K562 (cell line): ENCODE data around the gene SDS. TPM values are rescaled to one million over a fixed set of nuclear protein-coding genes. Genes with fewer than 3 reads are reported as not detected.

ENCODE experiments used
- ATAC-seq: fragments of 200-7000 bp; cut with Tn5 transposase; 3 replicates; pipeline ENCODE4 v1.9.1; 2020; ENCODE audit warnings: moderate library complexity
- BruUV-seq: library from RNA; stranded (reverse); fragments of 400-500 nt; replicated peaks from 2 replicates; lab custom pipeline; 2021; lab: Mats Ljungman, UMichigan
- CTCF ChIA-PET: fragments of 300-600 bp; formaldehyde crosslinking; extraction: SDS; loops from one replicate; lab custom pipeline; 2021; ENCODE audit warnings: low intra/inter-chr PET ratio; lab: Yijun Ruan, JAX
- POLR2A ChIA-PET: fragments of 300-600, 350-650 bp; sonication (Branson Sonifier 250); formaldehyde crosslinking; extraction: SDS; loops from one replicate; lab custom pipeline; 2021; ENCODE audit warnings: antibody characterized with exemption, inconsistent platforms; lab: Yijun Ruan, JAX
- DNase-seq, 4 experiments: peaks; one replicate each; pipeline versions ENCODE4 v3.0.0 to v3.0.0-alpha.2; 2011 to 2018; ENCODE audit warnings: low spot score in 3 of 4, mixed read lengths in 3 of 4; ENCODE audit errors: extremely low read depth in 1 of 4
- FAIRE-seq: peaks from 2 replicates; lab custom pipeline; 2011; peaks lifted over from hg19 to GRCh38; lab: Jason Lieb, UNC
- H2AFZ ChIP-seq: 2 replicates; pipeline ENCODE4 v1.6.0; 2011; ENCODE audit warnings: low read depth, low read length, control low read depth, inconsistent platforms
- H3K27ac ChIP-seq: fragments of 200-600 bp; 3 replicates; pipeline ENCODE4 v1.8.0; 2011; ENCODE audit warnings: low read depth, mild to moderate bottlenecking, control low read depth, inconsistent platforms, low read length, moderate library complexity, mixed read lengths; ENCODE audit errors: extremely low read depth
- H3K27me3 ChIP-seq, 2 experiments: fragments of 300-600 bp in 1 of 2; 2 replicates in 1 of 2; 3 replicates in 1 of 2; pipeline versions ENCODE4 v1.6.0 to v1.8.0; 2011; ENCODE audit warnings: inconsistent platforms in 2 of 2, low read length in 2 of 2, mild to moderate bottlenecking in 1 of 2, mixed read lengths in 1 of 2, moderate library complexity in 1 of 2; ENCODE audit not compliant: control insufficient read depth in 2 of 2, insufficient read depth in 2 of 2
- H3K36me3 ChIP-seq: fragments of 300-600 bp; 3 replicates; pipeline ENCODE4 v1.8.0; 2011; ENCODE audit warnings: mild to moderate bottlenecking, low read length, inconsistent platforms; ENCODE audit not compliant: control insufficient read depth, insufficient read depth
- H3K4me1 ChIP-seq, 2 experiments: fragments of 200-600 bp in 1 of 2; replicated peaks in 1 of 2; 2 replicates in 1 of 2; 3 replicates in 1 of 2; pipeline versions ENCODE4 v1.5.1 to v1.8.0; 2011; ENCODE audit warnings: inconsistent platforms in 2 of 2, low read length in 2 of 2, mild to moderate bottlenecking in 1 of 2, mixed read lengths in 1 of 2, moderate library complexity in 1 of 2; ENCODE audit not compliant: control insufficient read depth in 2 of 2, insufficient read depth in 2 of 2
- H3K4me2 ChIP-seq: 2 replicates; pipeline ENCODE4 v1.6.1; 2011; ENCODE audit warnings: low read length, control low read depth, inconsistent platforms, mixed read lengths; ENCODE audit not compliant: insufficient read depth
- H3K4me3 ChIP-seq: fragments of 200-600 bp; sonication (generic), shearing (Covaris generic); 2 replicates; pipeline ENCODE4 v1.5.1; 2016; ENCODE audit warnings: control low read depth, inconsistent platforms
- H3K79me2 ChIP-seq: fragments of 200-600 bp; 3 replicates; pipeline ENCODE4 v1.8.0; 2011; ENCODE audit warnings: low read length, inconsistent platforms; ENCODE audit not compliant: control insufficient read depth, insufficient read depth
- H3K9ac ChIP-seq, 2 experiments: 2 replicates each; pipeline versions ENCODE4 v1.6.0 to v1.6.1; 2011; ENCODE audit warnings: low read depth in 2 of 2, low read length in 2 of 2, control low read depth in 1 of 2, inconsistent platforms in 1 of 2, mild to moderate bottlenecking in 1 of 2, mixed read lengths in 1 of 2; ENCODE audit not compliant: insufficient read depth in 1 of 2
- H3K9me1 ChIP-seq: one replicate; pipeline ENCODE4 v1.6.0; 2011; ENCODE audit warnings: inconsistent platforms, mild to moderate bottlenecking, low read length, moderate library complexity; ENCODE audit not compliant: control insufficient read depth, insufficient read depth
- H3K9me3 ChIP-seq: replicated peaks from 2 replicates; pipeline ENCODE4 v1.5.1; 2011; ENCODE audit warnings: low read depth, low read length, inconsistent platforms; ENCODE audit not compliant: control insufficient read depth, insufficient read depth
- H4K20me1 ChIP-seq: replicated peaks from 2 replicates; pipeline ENCODE4 v1.6.1; 2011; ENCODE audit warnings: low read length, inconsistent platforms, mixed read lengths; ENCODE audit not compliant: control insufficient read depth, insufficient read depth
- FOXK2 ChIP-seq, 2 experiments: fragments of 450-650 bp; IDR thresholded peaks in 1 of 2; conservative IDR thresholded peaks in 1 of 2; 2 replicates each; pipeline ENCODE4 v1.6.1; 2016; ENCODE audit warnings: low read depth in 2 of 2, mild to moderate bottlenecking in 1 of 2
- NFE2 ChIP-seq: IDR thresholded peaks from 2 replicates; pipeline ENCODE4 v1.6.1; 2014; ENCODE audit warnings: antibody characterized with exemption, low read depth
- PRDM10 ChIP-seq: fragments of 450-650 bp; IDR thresholded peaks from 2 replicates; pipeline ENCODE4 v1.6.1; 2018; ENCODE audit not compliant: partially characterized antibody
- TAL1 ChIP-seq: fragments of 450-650 bp; IDR thresholded peaks from 2 replicates; pipeline ENCODE4 v1.6.1; 2016; ENCODE audit warnings: mild to moderate bottlenecking
- ZKSCAN1 ChIP-seq: fragments of 150-350 bp; IDR thresholded peaks from 2 replicates; pipeline ENCODE4 v1.6.1; 2016; ENCODE audit warnings: low read depth, low read length
- WGBS: fragments of 100-300 bp; shearing (Covaris generic); methylation state at CpG from one replicate; pipeline ENCODE4 v1.1.6; 2016; ENCODE audit warnings: low coverage, mixed read lengths; ENCODE audit not compliant: insufficient coverage; ENCODE audit errors: missing lambda C conversion rate; 5-methylcytosine and 5-hydroxymethylcytosine counted together
- in situ Hi-C: fragments of 300-500 bp; cut with MboI; formaldehyde crosslinking; loops from 4 replicates; pipeline ENCODE4 v1.15.0; 2018; ENCODE audit warnings: inconsistent platforms, mixed read lengths
- intact Hi-C: fragments of 100-400 bp; cut with micrococcal nuclease; formaldehyde crosslinking; loops from 2 replicates; pipeline ENCODE4 v1.14.2; 2022
- polyA plus RNA-seq, 8 experiments: library from polyadenylated mRNA; depleted of rRNA in 4 of 8; stranded (reverse) in 5 of 8; unstranded in 3 of 8; fragments of >200 nt; fragmentation: Nextera tagmentation in 2 of 8; fragmentation: Illumina TruSeq in 1 of 8; extraction: Ambion mirVana in 2 of 8; extraction: Trizol in 1 of 8; gene quantifications; 2 replicates each; pipeline versions ENCODE4 v1.2.1 to v1.2.3, GENCODE V29; 2011 to 2014; ENCODE audit warnings: inconsistent platforms in 1 of 8, missing spikeins in 1 of 8
- total RNA-seq, 7 experiments: library from RNA; depleted of rRNA in 6 of 7; stranded (reverse); fragments of >200 nt in 6 of 7; fragmentation: Illumina TruSeq in 2 of 7; extraction: Trizol in 2 of 7; gene quantifications; 2 replicates each; pipeline versions ENCODE4 v1.2.1 to v1.2.3, GENCODE V29; 2011 to 2021; ENCODE audit warnings: low replicate concordance in 1 of 7

The SDS gene
- total and polyA plus RNA-seq, 9 of the 15 experiments (the other 6 are each of a cell fraction or from before 2014, with no cell fraction given): 0.07 to 1.1 (median 0.12) TPM; not detected in 1

GRCh38 chr12:113345318-113345717 is 58.4 kb downstream of the SDS start:
- POLR2A ChIA-PET: interaction anchor here (0.7 to 2.3 kb wide), 3 partner anchors 10 to 124 kb away, joined by 3 to 5 read pairs (median 3); partner anchors contain the start of genes SLC8B1 and TPCN1
- no peak for TF ChIP-seq TAL1
- no peak for TF ChIP-seq NFE2
- TF ChIP-seq ZKSCAN1: no peak
- peak; percentile 94 for TF ChIP-seq PRDM10
- TF ChIP-seq FOXK2 (conservative IDR thresholded peaks at IDR 0.05 in 1 of 2, IDR thresholded peaks at IDR 0.05 in 1 of 2; ENCODE audit: low read depth in 2 of 2): peak in 1 of 2 experiments; percentile 23; a peak in 1 of 4 replicates

More at GRCh38 chr12:113345318-113345717, 58.4 kb downstream of the SDS start:
- CTCF ChIA-PET: no interaction called here
- 82% methylated on average over 6 of the region's 6 CpGs for WGBS
- Histone ChIP-seq H3K27ac (no peak overlapping the region), H3K4me1 (peaks cover 14 to 18% of the 10 kb centered on the region in 2 experiments), H3K9me1 (no peaks in the 10 kb centered on the region), H3K79me2 (no peaks in the 10 kb centered on the region), H3K9ac (no peak overlapping the region), H3K4me3 (no peak overlapping the region), H3K9me3 (no peaks in the 10 kb centered on the region), H3K36me3 (no peaks in the 10 kb centered on the region), H3K4me2 (no peak overlapping the region), H3K27me3 (no peaks in the 10 kb centered on the region), H2AFZ (no peak overlapping the region), H4K20me1 (no peaks in the 10 kb centered on the region)
- DNase-seq: no peak
- no TSS peak for BruUV-seq
- in situ Hi-C loops: no loop called here
- ATAC-seq: no peak
- no peak for FAIRE-seq
- intact Hi-C loops: no loop called here

Other genes with a start within 250 kb of the SDS start
- 100 and 135 TPM in 2 replicates for gene DDX54, start 218.4 kb downstream of the SDS start, total RNA-seq (2014; rRNA removed)
- gene DDX54, start 218.4 kb downstream of the SDS start, total RNA-seq (2014; rRNA removed; fragmentation: Illumina TruSeq; extraction: Trizol): 23.9 and 25.8 TPM in 2 replicates
- 48.5 and 51.4 TPM in 2 replicates for gene DDX54, start 218.4 kb downstream of the SDS start, total RNA-seq (2015; rRNA removed; fragmentation: Illumina TruSeq; extraction: Trizol)
- 128 and 132 TPM in 2 replicates for gene DDX54, start 218.4 kb downstream of the SDS start, total RNA-seq (2021)
- gene DDX54, start 218.4 kb downstream of the SDS start, polyA plus RNA-seq (2011; rRNA removed): 56.6 and 80.5 TPM in 2 replicates
- 44.4 and 77.7 TPM in 2 replicates for gene DDX54, start 218.4 kb downstream of the SDS start, polyA plus RNA-seq (2014; fragmentation: Illumina TruSeq; extraction: Trizol)
- gene DDX54, start 218.4 kb downstream of the SDS start, polyA plus RNA-seq (2014; fragmentation: Nextera tagmentation; extraction: Ambion mirVana): 1 to 10 TPM; 1.4 to 3.1 TPM
- 74.4 and 107 TPM in 2 replicates for gene DDX54, start 218.4 kb downstream of the SDS start, polyA plus RNA-seq (2014; rRNA removed)
- gene RITA1, start 218.2 kb downstream of the SDS start, total RNA-seq (2014; rRNA removed): 40.4 and 52.0 TPM in 2 replicates
- 12.7 and 15.6 TPM in 2 replicates for gene RITA1, start 218.2 kb downstream of the SDS start, total RNA-seq (2014; rRNA removed; fragmentation: Illumina TruSeq; extraction: Trizol)
- gene RITA1, start 218.2 kb downstream of the SDS start, total RNA-seq (2015; rRNA removed; fragmentation: Illumina TruSeq; extraction: Trizol): 34.3 and 36.7 TPM in 2 replicates
- gene RITA1, start 218.2 kb downstream of the SDS start, total RNA-seq (2021): 34.9 and 38.9 TPM in 2 replicates
- gene RITA1, start 218.2 kb downstream of the SDS start, polyA plus RNA-seq (2011; rRNA removed): 17.6 and 17.9 TPM in 2 replicates
- gene RITA1, start 218.2 kb downstream of the SDS start, polyA plus RNA-seq (2014; fragmentation: Illumina TruSeq; extraction: Trizol): 18.0 and 27.7 TPM in 2 replicates
- 1 to 10 TPM; 2.8 to 3.5 TPM for gene RITA1, start 218.2 kb downstream of the SDS start, polyA plus RNA-seq (2014; fragmentation: Nextera tagmentation; extraction: Ambion mirVana)
- gene RITA1, start 218.2 kb downstream of the SDS start, polyA plus RNA-seq (2014; rRNA removed): 26.4 and 35.0 TPM in 2 replicates
- 6.4 and 9.2 TPM in 2 replicates for gene TPCN1, start 182.4 kb downstream of the SDS start, total RNA-seq (2014; rRNA removed)
- 5.5 and 6.1 TPM in 2 replicates for gene TPCN1, start 182.4 kb downstream of the SDS start, total RNA-seq (2014; rRNA removed; fragmentation: Illumina TruSeq; extraction: Trizol)
- gene TPCN1, start 182.4 kb downstream of the SDS start, total RNA-seq (2015; rRNA removed; fragmentation: Illumina TruSeq; extraction: Trizol): 7.4 and 7.8 TPM in 2 replicates
- 23.8 and 27.2 TPM in 2 replicates for gene TPCN1, start 182.4 kb downstream of the SDS start, total RNA-seq (2021)
- gene TPCN1, start 182.4 kb downstream of the SDS start, polyA plus RNA-seq (2011; rRNA removed): 12.8 and 18.9 TPM in 2 replicates
- 16.2 and 17.0 TPM in 2 replicates for gene TPCN1, start 182.4 kb downstream of the SDS start, polyA plus RNA-seq (2014; fragmentation: Illumina TruSeq; extraction: Trizol)
- 1 to 10 TPM in 1 of 2 experiments, under 1 TPM in 1; 0.80 to 1.1 TPM for gene TPCN1, start 182.4 kb downstream of the SDS start, polyA plus RNA-seq (2014; fragmentation: Nextera tagmentation; extraction: Ambion mirVana)
- 19.2 and 19.3 TPM in 2 replicates for gene TPCN1, start 182.4 kb downstream of the SDS start, polyA plus RNA-seq (2014; rRNA removed)
- 18.5 and 26.3 TPM in 2 replicates for gene SLC8B1, start 68.8 kb downstream of the SDS start, total RNA-seq (2014; rRNA removed)
- 12.6 and 18.1 TPM in 2 replicates for gene SLC8B1, start 68.8 kb downstream of the SDS start, total RNA-seq (2014; rRNA removed; fragmentation: Illumina TruSeq; extraction: Trizol)
- gene SLC8B1, start 68.8 kb downstream of the SDS start, total RNA-seq (2015; rRNA removed; fragmentation: Illumina TruSeq; extraction: Trizol): 21.0 and 21.2 TPM in 2 replicates
- 31.8 and 34.1 TPM in 2 replicates for gene SLC8B1, start 68.8 kb downstream of the SDS start, total RNA-seq (2021)
- gene SLC8B1, start 68.8 kb downstream of the SDS start, polyA plus RNA-seq (2011; rRNA removed): 18.2 and 25.0 TPM in 2 replicates
- gene SLC8B1, start 68.8 kb downstream of the SDS start, polyA plus RNA-seq (2014; fragmentation: Illumina TruSeq; extraction: Trizol): 23.0 and 24.1 TPM in 2 replicates
- gene SLC8B1, start 68.8 kb downstream of the SDS start, polyA plus RNA-seq (2014; fragmentation: Nextera tagmentation; extraction: Ambion mirVana): under 1 TPM; 0.86 to 0.87 TPM
- gene SLC8B1, start 68.8 kb downstream of the SDS start, polyA plus RNA-seq (2014; rRNA removed): 25.2 and 26.5 TPM in 2 replicates
- 7.2 and 9.1 TPM in 2 replicates for gene PLBD2, start 45.3 kb downstream of the SDS start, total RNA-seq (2014; rRNA removed)
- 1.3 and 2.4 TPM in 2 replicates for gene PLBD2, start 45.3 kb downstream of the SDS start, total RNA-seq (2014; rRNA removed; fragmentation: Illumina TruSeq; extraction: Trizol)
- gene PLBD2, start 45.3 kb downstream of the SDS start, total RNA-seq (2015; rRNA removed; fragmentation: Illumina TruSeq; extraction: Trizol): 4.1 and 4.4 TPM in 2 replicates
- 33.1 and 37.4 TPM in 2 replicates for gene PLBD2, start 45.3 kb downstream of the SDS start, total RNA-seq (2021)
- gene PLBD2, start 45.3 kb downstream of the SDS start, polyA plus RNA-seq (2011; rRNA removed): 5.5 and 7.8 TPM in 2 replicates
- 31.3 and 33.7 TPM in 2 replicates for gene PLBD2, start 45.3 kb downstream of the SDS start, polyA plus RNA-seq (2014; fragmentation: Illumina TruSeq; extraction: Trizol)
- gene PLBD2, start 45.3 kb downstream of the SDS start, polyA plus RNA-seq (2014; fragmentation: Nextera tagmentation; extraction: Ambion mirVana): 1 to 10 TPM; 5.0 to 6.0 TPM
- gene PLBD2, start 45.3 kb downstream of the SDS start, polyA plus RNA-seq (2014; rRNA removed): 16.4 and 17.6 TPM in 2 replicates
- gene SDSL, start 18.5 kb upstream of the SDS start, total RNA-seq (2014; rRNA removed): 7.4 and 9.1 TPM in 2 replicates
- 1.1 and 1.7 TPM in 2 replicates for gene SDSL, start 18.5 kb upstream of the SDS start, total RNA-seq (2014; rRNA removed; fragmentation: Illumina TruSeq; extraction: Trizol)
- 6.3 and 7.8 TPM in 2 replicates for gene SDSL, start 18.5 kb upstream of the SDS start, total RNA-seq (2015; rRNA removed; fragmentation: Illumina TruSeq; extraction: Trizol)
- gene SDSL, start 18.5 kb upstream of the SDS start, total RNA-seq (2021): 8.4 and 9.1 TPM in 2 replicates
- gene SDSL, start 18.5 kb upstream of the SDS start, polyA plus RNA-seq (2011; rRNA removed): 9.8 and 10.9 TPM in 2 replicates
- gene SDSL, start 18.5 kb upstream of the SDS start, polyA plus RNA-seq (2014; fragmentation: Illumina TruSeq; extraction: Trizol): 3.0 and 7.1 TPM in 2 replicates
- gene SDSL, start 18.5 kb upstream of the SDS start, polyA plus RNA-seq (2014; fragmentation: Nextera tagmentation; extraction: Ambion mirVana): 1 to 10 TPM in 1 of 2 experiments, under 1 TPM in 1; 0.31 to 2.0 TPM
- gene SDSL, start 18.5 kb upstream of the SDS start, polyA plus RNA-seq (2014; rRNA removed): 11.0 and 13.4 TPM in 2 replicates
- gene LHX5, start 68.0 kb upstream of the SDS start, total RNA-seq (2014; rRNA removed): 0.05 TPM in 1 of 2 replicates, not detected in the other
- not detected in 2 replicates for gene LHX5, start 68.0 kb upstream of the SDS start, total RNA-seq (2014; rRNA removed; fragmentation: Illumina TruSeq; extraction: Trizol)
- gene LHX5, start 68.0 kb upstream of the SDS start, total RNA-seq (2015; rRNA removed; fragmentation: Illumina TruSeq; extraction: Trizol): not detected in 2 replicates
- 0.04 and 0.16 TPM in 2 replicates for gene LHX5, start 68.0 kb upstream of the SDS start, total RNA-seq (2021)
- 0.09 and 0.17 TPM in 2 replicates for gene LHX5, start 68.0 kb upstream of the SDS start, polyA plus RNA-seq (2011; rRNA removed)
- not detected in 2 replicates for gene LHX5, start 68.0 kb upstream of the SDS start, polyA plus RNA-seq (2014; fragmentation: Illumina TruSeq; extraction: Trizol)
- not detected for gene LHX5, start 68.0 kb upstream of the SDS start, polyA plus RNA-seq (2014; fragmentation: Nextera tagmentation; extraction: Ambion mirVana)
- gene LHX5, start 68.0 kb upstream of the SDS start, polyA plus RNA-seq (2014; rRNA removed): 0.08 TPM in 1 of 2 replicates, not detected in the other